HEK293T (cell line): ENCODE data around the gene MSS51.

ENCODE experiments used
- ARNT ChIP-seq: fragments of 450-650 bp; IDR thresholded peaks from 2 replicates; pipeline ENCODE4 v1.6.1; 2017; ENCODE audit warnings: mild to moderate bottlenecking
- BHLHE40 ChIP-seq: fragments of 450-650 bp; IDR thresholded peaks from 2 replicates; pipeline ENCODE4 v1.6.1; 2016; ENCODE audit warnings: mild to moderate bottlenecking, moderate library complexity, borderline replicate concordance
- CTBP1 ChIP-seq: fragments of 450-650 bp; IDR thresholded peaks from 2 replicates; pipeline ENCODE4 v1.6.1; 2016; ENCODE audit warnings: borderline replicate concordance
- ELF4 ChIP-seq: fragments of 450-650 bp; IDR thresholded peaks from 2 replicates; pipeline ENCODE4 v1.6.1; 2017; ENCODE audit warnings: antibody characterized with exemption
- FOXA1 ChIP-seq: fragments of 450-650 bp; IDR thresholded peaks from 2 replicates; pipeline ENCODE4 v1.6.1; 2016; ENCODE audit warnings: mild to moderate bottlenecking
- FOXK2 ChIP-seq: fragments of 450-650 bp; IDR thresholded peaks from 2 replicates; pipeline ENCODE4 v1.6.1; 2016; ENCODE audit warnings: mild to moderate bottlenecking
- FOXM1 ChIP-seq: fragments of 450-650 bp; IDR thresholded peaks from 2 replicates; pipeline ENCODE4 v1.6.1; 2017; ENCODE audit warnings: mild to moderate bottlenecking, borderline replicate concordance
- HDGF ChIP-seq: fragments of 450-650 bp; IDR thresholded peaks from 2 replicates; pipeline ENCODE4 v1.6.1; 2017; ENCODE audit warnings: antibody characterized with exemption, borderline replicate concordance
- L3MBTL2 ChIP-seq: fragments of 450-650 bp; conservative IDR thresholded peaks from 2 replicates; pipeline ENCODE4 v1.6.1; 2016; ENCODE audit warnings: mild to moderate bottlenecking
- NFRKB ChIP-seq: fragments of 450-650 bp; IDR thresholded peaks from 2 replicates; pipeline ENCODE4 v1.6.1; 2016; ENCODE audit warnings: mild to moderate bottlenecking, moderate library complexity
- PKNOX1 ChIP-seq: fragments of 450-650 bp; IDR thresholded peaks from 2 replicates; pipeline ENCODE4 v1.6.1; 2016
- SP1 ChIP-seq: fragments of 450-650 bp; IDR thresholded peaks from 2 replicates; pipeline ENCODE4 v1.6.1; 2017
- SUZ12 ChIP-seq: fragments of 450-650 bp; IDR thresholded peaks from 2 replicates; pipeline ENCODE4 v1.6.1; 2016; ENCODE audit warnings: mild to moderate bottlenecking
- TARDBP ChIP-seq: fragments of 450-650 bp; IDR thresholded peaks from 2 replicates; pipeline ENCODE4 v1.6.1; 2016

- TF ChIP-seq SUZ12 (no peak), SP1 (no peak), ARNT (no peak), NFRKB (no peak), FOXM1 (no peak), PKNOX1 (no peak), HDGF (no peak), ELF4 (no peak), FOXK2 (no peak), FOXA1 (no peak), TARDBP (no peak), BHLHE40 (no peak), L3MBTL2 (no peak), CTBP1 (no peak)
Observed at GRCh38 chr10:73469579-73469978, 36.2 kb upstream of the MSS51 start.
